Parathyroid adenoma (tissue), 2 donors: ENCODE measurements around the gene PIP5K1C.

Experiments
- H2AFZ ChIP-seq: fragments of 300-600 bp; sonication (generic); one replicate; pipeline ENCODE4 v1.7.0; 2017; ENCODE audit warnings: antibody characterized with exemption, mild to moderate bottlenecking
- H3K27ac ChIP-seq: fragments of 300-600 bp; sonication (generic); one replicate; pipeline ENCODE4 v1.7.0; 2017
- H3K27me3 ChIP-seq: fragments of 300-600 bp; sonication (generic); one replicate; pipeline ENCODE4 v1.7.0; 2017; ENCODE audit warnings: low read length; ENCODE audit not compliant: control insufficient read depth, insufficient read depth
- H3K36me3 ChIP-seq: fragments of 300-600 bp; sonication (generic); one replicate; pipeline ENCODE4 v1.7.0; 2017; ENCODE audit warnings: low read length; ENCODE audit not compliant: control insufficient read depth, insufficient read depth
- H3K4me1 ChIP-seq: fragments of 300-600 bp; sonication (generic); one replicate; pipeline ENCODE4 v1.7.0; 2017; ENCODE audit warnings: control low read depth
- H3K4me2 ChIP-seq: fragments of 300-600 bp; sonication (generic); one replicate; pipeline ENCODE4 v1.7.0; 2017; ENCODE audit warnings: low read length
- H3K4me3 ChIP-seq: fragments of 300-600 bp; sonication (generic); one replicate; pipeline ENCODE4 v1.7.0; 2017; ENCODE audit warnings: low read depth, low read length
- H3K79me2 ChIP-seq: fragments of 300-600 bp; sonication (generic); one replicate; pipeline ENCODE4 v1.7.0; 2017; ENCODE audit warnings: control low read depth
- H3K9ac ChIP-seq: fragments of 300-600 bp; sonication (generic); one replicate; pipeline ENCODE4 v1.7.0; 2017; ENCODE audit warnings: mild to moderate bottlenecking
- H3K9me3 ChIP-seq: fragments of 300-600 bp; sonication (generic); one replicate; pipeline ENCODE4 v1.7.0; 2017; ENCODE audit warnings: low read length; ENCODE audit not compliant: control insufficient read depth
- CTCF ChIP-seq: fragments of 300-600 bp; sonication (generic); IDR thresholded peaks from one replicate; pipeline ENCODE4 v1.7.0; 2017; ENCODE audit warnings: antibody characterized with exemption, mild to moderate bottlenecking
- donor health status: primary hyperparathyroidism.

The PIP5K1C gene

GRCh38 chr19:3636506-3636905 lies 63.8 kb downstream of the PIP5K1C start:
- Histone ChIP-seq H3K9ac (no peak overlapping the region), H2AFZ (no peak overlapping the region), H3K27ac (no peak overlapping the region), H3K79me2 (no peaks in the 10 kb centered on the region), H3K4me3 (no peak overlapping the region), H3K27me3 (no peaks in the 10 kb centered on the region), H3K4me1 (no peaks in the 10 kb centered on the region), H3K36me3 (no peaks in the 10 kb centered on the region), H3K4me2 (no peak overlapping the region), H3K9me3 (no peaks in the 10 kb centered on the region)
- TF ChIP-seq CTCF = no peak

DNA sequence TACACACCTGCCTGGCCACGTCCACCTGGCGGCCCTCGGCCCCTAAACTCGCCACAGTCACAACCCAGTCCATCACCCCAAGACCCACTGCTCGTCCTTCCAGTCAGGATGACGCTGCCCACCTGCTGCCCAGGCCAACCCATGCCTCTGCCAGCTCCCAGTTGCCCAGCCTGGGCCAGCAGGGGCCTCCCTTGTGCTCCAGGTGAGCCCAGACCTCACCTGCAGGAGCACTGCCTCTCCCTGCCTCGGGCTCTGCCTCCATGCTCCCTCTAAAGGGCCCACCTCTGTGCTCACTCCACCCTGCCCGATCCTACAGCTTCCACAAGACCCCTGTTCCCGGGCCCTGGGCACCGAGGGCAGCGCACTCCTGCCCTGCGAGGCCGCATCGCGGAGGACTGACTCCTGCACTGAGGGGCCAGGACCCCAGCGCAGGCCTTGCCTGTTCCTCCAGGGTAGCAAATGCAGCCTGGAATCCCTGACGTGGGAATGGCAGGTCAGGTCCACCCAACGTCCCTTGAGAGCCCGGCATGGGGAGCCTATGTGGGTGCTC lies 65.7 kb downstream of the PIP5K1C start:
- Histone ChIP-seq H3K9me3 (no peaks in the 10 kb centered on the region), H3K4me2 (no peak overlapping the region), H3K27ac (no peak overlapping the region), H3K36me3 (no peaks in the 10 kb centered on the region), H3K4me1 (no peaks in the 10 kb centered on the region), H3K79me2 (no peaks in the 10 kb centered on the region), H3K4me3 (no peak overlapping the region), H3K27me3 (no peaks in the 10 kb centered on the region), H3K9ac (no peak overlapping the region), H2AFZ (no peak overlapping the region)
- no peak for TF ChIP-seq CTCF

DNA sequence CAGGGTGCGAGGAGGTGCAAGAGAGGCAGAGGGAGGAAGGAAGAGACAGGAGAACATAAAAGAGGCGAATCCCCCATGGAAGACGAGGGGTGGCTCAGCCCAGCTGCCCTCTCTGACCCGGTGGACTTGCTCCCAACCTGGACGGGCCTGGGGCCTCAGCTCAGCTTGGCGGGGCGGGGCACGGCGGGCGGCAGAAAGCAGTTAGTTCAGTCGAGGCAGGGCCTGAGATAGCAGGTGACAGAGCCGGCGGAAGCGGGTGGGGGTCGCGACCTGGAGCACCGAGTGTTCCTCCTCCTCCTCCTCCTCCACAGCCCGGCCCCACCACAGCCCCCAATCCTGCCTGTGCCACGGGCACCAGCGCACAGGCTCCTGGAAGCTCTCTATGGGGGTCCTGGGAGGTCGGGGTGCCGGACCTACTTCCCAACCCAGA lies 66.7 kb downstream of the PIP5K1C start:
- Histone ChIP-seq H3K4me1 (no peaks in the 10 kb centered on the region), H3K36me3 (no peaks in the 10 kb centered on the region)
- TF ChIP-seq CTCF = no peak

GRCh38 chr19:3632739-3633558 lies 67.3 kb downstream of the PIP5K1C start:
- H3K27ac ChIP-seq = no peak overlapping the region
- no peaks in the 10 kb centered on the region for H3K4me1 ChIP-seq
- no peak overlapping the region for H3K4me2 ChIP-seq
- no peak overlapping the region for H3K4me3 ChIP-seq
- no peaks in the 10 kb centered on the region for H3K27me3 ChIP-seq
- H3K79me2 ChIP-seq = no peaks in the 10 kb centered on the region
- H2AFZ ChIP-seq = no peak overlapping the region
- no peaks in the 10 kb centered on the region for H3K9me3 ChIP-seq
- H3K36me3 ChIP-seq = no peaks in the 10 kb centered on the region
- H3K9ac ChIP-seq = no peak overlapping the region
- TF ChIP-seq CTCF = no peak

More for the DNA sequence above, 66.7 kb downstream of the PIP5K1C start:
- no peaks in the 10 kb centered on the region for H3K27me3 ChIP-seq
- H3K4me3 ChIP-seq = no peak overlapping the region
- H3K9ac ChIP-seq = no peak overlapping the region
- H2AFZ ChIP-seq = no peak overlapping the region
- H3K4me2 ChIP-seq = no peak overlapping the region
- no peak overlapping the region for H3K27ac ChIP-seq
- H3K9me3 ChIP-seq = no peaks in the 10 kb centered on the region
- no peaks in the 10 kb centered on the region for H3K79me2 ChIP-seq

- Histone ChIP-seq H3K36me3 (no peaks in the 10 kb centered on the region), H2AFZ (no peak overlapping the region), H3K9ac (no peak overlapping the region), H3K79me2 (no peaks in the 10 kb centered on the region), H3K9me3 (no peaks in the 10 kb centered on the region), H3K27ac (no peak overlapping the region), H3K4me2 (no peak overlapping the region), H3K4me3 (no peak overlapping the region), H3K27me3 (no peaks in the 10 kb centered on the region), H3K4me1 (no peaks in the 10 kb centered on the region)
- no peak for TF ChIP-seq CTCF
Observed at GRCh38 chr19:3632098-3632497, 68.2 kb downstream of the PIP5K1C start.
